ENCODE data around the gene PDE6D.

PDE6D gene

GRCh38 chr2:231685349-231686191 lies 95.5 kb downstream of the PDE6D start:
- no peak for DNase-seq (ENCODE audit: low read depth in 2 of 3, low spot score in 1 of 3)

- no peak for DNase-seq (ENCODE audit: low read depth in 2 of 3, low spot score in 1 of 3)
Observed at GRCh38 chr2:231684314-231685223, 96.5 kb downstream of the PDE6D start.

- no peak for DNase-seq (ENCODE audit: low read depth in 2 of 3, low spot score in 1 of 3)
Observed at GRCh38 chr2:231683292-231684235, 97.5 kb downstream of the PDE6D start.

- no peak for DNase-seq (ENCODE audit: low read depth in 2 of 3, low spot score in 1 of 3)
Observed at GRCh38 chr2:231682603-231683291, 98.3 kb downstream of the PDE6D start.
